ENCODE data around the gene ABT1. TPM values are rescaled to one million over a fixed set of nuclear protein-coding genes. Genes with fewer than 3 reads are reported as not detected.

Gene ABT1
- total and polyA plus RNA-seq, 4 experiments from 2014 or later: 33.5 to 63.9 (median 42.4) TPM

GRCh38 chr6:26578741-26579140 lies 18.0 kb upstream of the ABT1 start:
- H3K27me3 ChIP-seq (ENCODE audit: insufficient read depth, low read length): no peaks in the 10 kb centered on the region
- Mint-ChIP-seq H3K27me3 (peaks cover 3 to 10% of the 10 kb centered on the region in 2 donors), H3K4me3 (peak overlapping the region in 4 of 8 donors; percentile 4 to 55 (median 38)), H3K4me1 (peaks cover 7 to 25% (median 17%) of the 10 kb centered on the region in 4 donors), H3K27ac (peak overlapping the region in 1 of 7 donors; percentile 72), H3K36me3 (peaks cover 0 to 7% of the 10 kb centered on the region in 2 donors), H3K9me3 (peaks cover 0 to 19% (median 9%) of the 10 kb centered on the region in 8 donors)
- no peaks in the 10 kb centered on the region for H3K36me3 ChIP-seq (ENCODE audit: insufficient read depth, low read length)
- CTCF ChIA-PET (ENCODE audit: partially characterized antibody): interaction anchor here (0.9 to 8.4 kb wide), 4 partner anchors 9 to 238 kb away, joined by 3 to 116 read pairs (median 5); no protein-coding TSS in a partner anchor
- H3K4me1 ChIP-seq (ENCODE audit: insufficient read depth, low read length): peaks cover 13% of the 10 kb centered on the region
- DNase-seq: no peak
- no peak overlapping the region for H3K4me3 ChIP-seq (ENCODE audit: low read length in 2 of 2)
- intact Hi-C loops (cut with micrococcal nuclease): no loop called here
- peaks cover 0 to 6% of the 10 kb centered on the region in 2 donors for H3K9me3 ChIP-seq (ENCODE audit: control insufficient read depth in 1 of 2, low read length in 2 of 2)
- no peak overlapping the region for H3K27ac ChIP-seq (ENCODE audit: low read depth, low read length)
- POLR2A ChIA-PET (ENCODE audit: partially characterized antibody): interaction anchor here (0.6 to 1.5 kb wide), 4 partner anchors 10 to 1286 kb away, joined by 3 read pairs; no protein-coding TSS in a partner anchor

GRCh38 chr6:26581164-26581915 lies 15.4 kb upstream of the ABT1 start:
- Histone ChIP-seq H3K36me3 (ENCODE audit: insufficient read depth, low read length) (no peaks in the 10 kb centered on the region), H3K9me3 (ENCODE audit: control insufficient read depth in 1 of 2, low read length in 2 of 2) (peaks cover 0 to 6% of the 10 kb centered on the region in 2 donors), H3K27ac (ENCODE audit: low read depth, low read length) (no peak overlapping the region), H3K27me3 (ENCODE audit: insufficient read depth, low read length) (no peaks in the 10 kb centered on the region), H3K4me3 (ENCODE audit: low read length in 2 of 2) (no peak overlapping the region), H3K4me1 (ENCODE audit: insufficient read depth, low read length) (peaks cover 13% of the 10 kb centered on the region)
- DNase-seq: no peak
- Mint-ChIP-seq H3K4me1 (peaks cover 7 to 21% (median 15%) of the 10 kb centered on the region in 4 donors), H3K4me3 (no peak overlapping the region), H3K27ac (peak overlapping the region in 2 of 7 donors; percentile 14 to 49), H3K27me3 (peaks cover 4 to 23% of the 10 kb centered on the region in 2 donors), H3K9me3 (peaks cover 0 to 19% (median 9%) of the 10 kb centered on the region in 8 donors), H3K36me3 (peaks cover 0 to 7% of the 10 kb centered on the region in 2 donors)
- POLR2A ChIA-PET (ENCODE audit: partially characterized antibody): interaction anchor here (0.9 to 1.7 kb wide), 2 partner anchors 13 to 14 kb away, joined by 5 read pairs; no protein-coding TSS in a partner anchor
- intact Hi-C loops (cut with micrococcal nuclease): no loop called here
- CTCF ChIA-PET (ENCODE audit: partially characterized antibody): interaction anchor here (5.0 kb wide), 1 partner anchor 14 kb away, joined by 25 read pairs; the partner anchor contains the start of gene ABT1

- Mint-ChIP-seq H3K27me3 (peaks cover 17 to 30% of the 10 kb centered on the region in 2 donors), H3K4me3 (no peak overlapping the region), H3K4me1 (no peaks in the 10 kb centered on the region), H3K9me3 (peaks cover 0 to 2% (median 0%) of the 10 kb centered on the region in 8 donors), H3K36me3 (no peaks in the 10 kb centered on the region), H3K27ac (no peak overlapping the region)
- no peaks in the 10 kb centered on the region for H3K36me3 ChIP-seq (ENCODE audit: insufficient read depth, low read length)
- H3K4me1 ChIP-seq (ENCODE audit: insufficient read depth, low read length): no peaks in the 10 kb centered on the region
- no peak for DNase-seq
- no peaks in the 10 kb centered on the region for H3K27me3 ChIP-seq (ENCODE audit: insufficient read depth, low read length)
- CTCF ChIA-PET (ENCODE audit: partially characterized antibody): no interaction called here
- no peak overlapping the region for H3K4me3 ChIP-seq (ENCODE audit: low read length in 2 of 2)
- intact Hi-C loops (cut with micrococcal nuclease): no loop called here
- POLR2A ChIA-PET (ENCODE audit: partially characterized antibody): no interaction called here
- H3K27ac ChIP-seq (ENCODE audit: low read depth, low read length): no peak overlapping the region
- H3K9me3 ChIP-seq (ENCODE audit: control insufficient read depth in 1 of 2, low read length in 2 of 2): no peaks in the 10 kb centered on the region
Measured at GRCh38 chr6:26588965-26589364, 7.8 kb upstream of the ABT1 start.

GRCh38 chr6:26592649-26593048 lies 4.1 kb upstream of the ABT1 start:
- no peak overlapping the region for H3K27ac Mint-ChIP-seq
- Histone ChIP-seq H3K9me3 (ENCODE audit: control insufficient read depth in 1 of 2, low read length in 2 of 2) (no peaks in the 10 kb centered on the region), H3K36me3 (ENCODE audit: insufficient read depth, low read length) (peaks cover under 1% of the 10 kb centered on the region), H3K4me1 (ENCODE audit: insufficient read depth, low read length) (peaks cover 13% of the 10 kb centered on the region), H3K27ac (ENCODE audit: low read depth, low read length) (no peak overlapping the region), H3K27me3 (ENCODE audit: insufficient read depth, low read length) (no peaks in the 10 kb centered on the region), H3K4me3 (ENCODE audit: low read length in 2 of 2) (no peak overlapping the region)
- no peak for DNase-seq
- peak overlapping the region in 1 of 8 donors; percentile 20 for H3K4me3 Mint-ChIP-seq
- peaks cover 0 to 2% (median 0%) of the 10 kb centered on the region in 8 donors for H3K9me3 Mint-ChIP-seq
- ChIA-PET POLR2A (ENCODE audit: partially characterized antibody) (interaction anchor here (1.7 kb wide), 1 partner anchor 23 kb away, joined by 14 read pairs; no protein-coding TSS in a partner anchor), CTCF (ENCODE audit: partially characterized antibody) (interaction anchor here (5.7 to 6.3 kb wide), 2 partner anchors 18 to 250 kb away, joined by 114 to 116 read pairs; no protein-coding TSS in a partner anchor)
- intact Hi-C loops (cut with micrococcal nuclease): loop anchor here (10.0 kb wide), 1 partner anchor 1302 kb away; a partner anchor contains a TSS
- no peaks in the 10 kb centered on the region for H3K36me3 Mint-ChIP-seq
- peaks cover 0 to 6% (median under 1%) of the 10 kb centered on the region in 4 donors for H3K4me1 Mint-ChIP-seq
- H3K27me3 Mint-ChIP-seq: peaks cover 20 to 24% of the 10 kb centered on the region in 2 donors

- CTCF ChIA-PET (ENCODE audit: partially characterized antibody): interaction anchor here (0.7 to 6.3 kb wide), 4 partner anchors 18 to 257 kb away, joined by 3 to 116 read pairs (median 61); no protein-coding TSS in a partner anchor
- Mint-ChIP-seq H3K27ac (peak overlapping the region in 1 of 7 donors; percentile 33), H3K9me3 (peaks cover 0 to 2% (median 0%) of the 10 kb centered on the region in 8 donors), H3K27me3 (peaks cover 20 to 24% of the 10 kb centered on the region in 2 donors), H3K4me3 (no peak overlapping the region), H3K4me1 (peaks cover 0 to 12% (median 2%) of the 10 kb centered on the region in 4 donors), H3K36me3 (peaks cover 5 to 7% of the 10 kb centered on the region in 2 donors)
- Histone ChIP-seq H3K4me1 (ENCODE audit: insufficient read depth, low read length) (peaks cover 22% of the 10 kb centered on the region), H3K9me3 (ENCODE audit: control insufficient read depth in 1 of 2, low read length in 2 of 2) (no peaks in the 10 kb centered on the region), H3K4me3 (ENCODE audit: low read length in 2 of 2) (no peak overlapping the region), H3K27ac (ENCODE audit: low read depth, low read length) (no peak overlapping the region), H3K36me3 (ENCODE audit: insufficient read depth, low read length) (peaks cover 10% of the 10 kb centered on the region), H3K27me3 (ENCODE audit: insufficient read depth, low read length) (no peaks in the 10 kb centered on the region)
- POLR2A ChIA-PET (ENCODE audit: partially characterized antibody): interaction anchor here (1.0 to 2.2 kb wide), 4 partner anchors 16 to 271 kb away, joined by 4 to 14 read pairs (median 6); no protein-coding TSS in a partner anchor
- intact Hi-C loops (cut with micrococcal nuclease): loop anchor here (10.0 kb wide), 1 partner anchor 1301 kb away; a partner anchor contains a TSS
- DNase-seq: no peak
Measured at GRCh38 chr6:26593278-26594130, 3.2 kb upstream of the ABT1 start.

GRCh38 chr6:26594131-26594498 lies 2.6 kb upstream of the ABT1 start:
- H3K27me3 Mint-ChIP-seq: peaks cover 20 to 24% of the 10 kb centered on the region in 2 donors
- peaks cover 9 to 11% of the 10 kb centered on the region in 2 donors for H3K36me3 Mint-ChIP-seq
- H3K27me3 ChIP-seq (ENCODE audit: insufficient read depth, low read length): no peaks in the 10 kb centered on the region
- H3K9me3 ChIP-seq (ENCODE audit: control insufficient read depth in 1 of 2, low read length in 2 of 2): no peaks in the 10 kb centered on the region
- H3K9me3 Mint-ChIP-seq: peaks cover 0 to 2% (median 0%) of the 10 kb centered on the region in 8 donors
- ChIA-PET CTCF (ENCODE audit: partially characterized antibody) (interaction anchor here (2.1 to 6.3 kb wide), 4 partner anchors 19 to 320 kb away, joined by 8 to 116 read pairs (median 61); no protein-coding TSS in a partner anchor), POLR2A (ENCODE audit: partially characterized antibody) (interaction anchor here (1.0 to 2.2 kb wide), 4 partner anchors 17 to 271 kb away, joined by 4 to 14 read pairs (median 6); no protein-coding TSS in a partner anchor)
- H3K4me1 ChIP-seq (ENCODE audit: insufficient read depth, low read length): peaks cover 24% of the 10 kb centered on the region
- peaks cover 13% of the 10 kb centered on the region for H3K36me3 ChIP-seq (ENCODE audit: insufficient read depth, low read length)
- intact Hi-C loops (cut with micrococcal nuclease): loop anchor here (10.0 kb wide), 1 partner anchor 1301 kb away; a partner anchor contains a TSS
- H3K4me1 Mint-ChIP-seq: peaks cover 0 to 14% (median 3%) of the 10 kb centered on the region in 4 donors
- H3K27ac ChIP-seq (ENCODE audit: low read depth, low read length): no peak overlapping the region
- H3K4me3 Mint-ChIP-seq: no peak overlapping the region
- no peak overlapping the region for H3K4me3 ChIP-seq (ENCODE audit: low read length in 2 of 2)
- no peak for DNase-seq
- no peak overlapping the region for H3K27ac Mint-ChIP-seq

Measured in CD4-positive, alpha-beta memory T cell (primary cell).